Stimulated activated naive B cell treated with anti-CD40 and anti-IgM and Interleukin-4, amounts not matched to agents 10 μg/mL and 1 μg/mL and 100 μg/mL, for 72 hours (primary cell): ENCODE results near the gene MMP3.
A peak's percentile ranks its signal among the peaks of the same experiment; 100 is the strongest.

Source experiments
- ATAC-seq, 2 donors: fragments of 150-1000 bp; cut with Tn5 transposase; replicated peaks; 2 replicates each; pipeline ENCODE4 v1.10.0; 2021; ENCODE audit warnings: moderate library complexity in 1 of 2
- DNase-seq: peaks from one replicate; pipeline ENCODE4 v3.0.0; 2021
- H3K27ac Mint-ChIP-seq: one replicate; pipeline ENCODE4 v1.8.0; 2022; ENCODE audit warnings: mild to moderate bottlenecking, mixed read lengths
- H3K27me3 Mint-ChIP-seq, 2 donors: one replicate each; pipeline ENCODE4 v1.8.0; 2022; ENCODE audit warnings: mixed read lengths in 2 of 2
- H3K36me3 Mint-ChIP-seq, 2 donors: one replicate each; pipeline ENCODE4 v1.8.0; 2022; ENCODE audit warnings: mixed read lengths in 2 of 2, mild to moderate bottlenecking in 1 of 2
- H3K4me1 Mint-ChIP-seq, 2 donors: one replicate each; pipeline ENCODE4 v1.8.0; 2022; ENCODE audit warnings: mixed read lengths in 2 of 2, mild to moderate bottlenecking in 1 of 2
- H3K4me3 Mint-ChIP-seq, 2 donors: one replicate each; pipeline ENCODE4 v1.8.0; 2022; ENCODE audit warnings: mild to moderate bottlenecking in 2 of 2, mixed read lengths in 2 of 2, moderate library complexity in 1 of 2
- H3K9me3 Mint-ChIP-seq, 2 donors: one replicate each; pipeline ENCODE4 v1.8.0; 2022; ENCODE audit warnings: mixed read lengths in 2 of 2, mild to moderate bottlenecking in 1 of 2

Gene MMP3

GRCh38 chr11:102819491-102819890 is 23.9 kb downstream of the MMP3 start:
- no peak overlapping the region for H3K27ac Mint-ChIP-seq
- ATAC-seq (no peak), DNase-seq (no peak)
- H3K4me1 Mint-ChIP-seq, result no peaks in the 10 kb centered on the region
- no peak overlapping the region for H3K4me3 Mint-ChIP-seq
- H3K36me3 Mint-ChIP-seq, result no peaks in the 10 kb centered on the region
- peaks cover 0 to 4% of the 10 kb centered on the region in 2 donors for H3K27me3 Mint-ChIP-seq
- H3K9me3 Mint-ChIP-seq, result peaks cover 6 to 17% of the 10 kb centered on the region in 2 donors

- H3K36me3 Mint-ChIP-seq, result no peaks in the 10 kb centered on the region
- no peak overlapping the region for H3K4me3 Mint-ChIP-seq
- H3K27me3 Mint-ChIP-seq, result peaks cover 0 to 11% of the 10 kb centered on the region in 2 donors
- no peaks in the 10 kb centered on the region for H3K4me1 Mint-ChIP-seq
- peaks cover 6 to 25% of the 10 kb centered on the region in 2 donors for H3K9me3 Mint-ChIP-seq
- ATAC-seq (no peak), DNase-seq (no peak)
- H3K27ac Mint-ChIP-seq, result no peak overlapping the region
These were observed 29.9 kb downstream of the MMP3 start for GRCh38 chr11:102813484-102813883.

GRCh38 chr11:102812188-102812587 is 31.2 kb downstream of the MMP3 start:
- Mint-ChIP-seq H3K9me3 (peaks cover 6 to 21% of the 10 kb centered on the region in 2 donors), H3K27ac (no peak overlapping the region), H3K4me1 (no peaks in the 10 kb centered on the region), H3K36me3 (no peaks in the 10 kb centered on the region), H3K4me3 (no peak overlapping the region), H3K27me3 (peaks cover 8 to 22% of the 10 kb centered on the region in 2 donors)
- DNase-seq (no peak), ATAC-seq (no peak)

GRCh38 chr11:102810950-102811660 is 32.3 kb downstream of the MMP3 start:
- Mint-ChIP-seq H3K9me3 (peaks cover 3 to 13% of the 10 kb centered on the region in 2 donors), H3K4me3 (no peak overlapping the region), H3K36me3 (no peaks in the 10 kb centered on the region), H3K4me1 (no peaks in the 10 kb centered on the region), H3K27me3 (peaks cover 8 to 25% of the 10 kb centered on the region in 2 donors), H3K27ac (no peak overlapping the region)
- DNase-seq (no peak), ATAC-seq (no peak)

- Mint-ChIP-seq H3K4me3 (no peak overlapping the region), H3K27ac (no peak overlapping the region), H3K4me1 (no peaks in the 10 kb centered on the region), H3K36me3 (no peaks in the 10 kb centered on the region), H3K9me3 (peaks cover 0 to 12% of the 10 kb centered on the region in 2 donors), H3K27me3 (peaks cover 8 to 25% of the 10 kb centered on the region in 2 donors)
- DNase-seq (no peak), ATAC-seq (no peak)
These were observed 33.4 kb downstream of the MMP3 start for GRCh38 chr11:102809971-102810370.

- peaks cover 0 to 1% of the 10 kb centered on the region in 2 donors for H3K9me3 Mint-ChIP-seq
- ATAC-seq (peak; percentile 39 to 48), DNase-seq (no peak)
- H3K4me3 Mint-ChIP-seq, result no peak overlapping the region
- no peaks in the 10 kb centered on the region for H3K4me1 Mint-ChIP-seq
- H3K27me3 Mint-ChIP-seq, result peaks cover 19 to 20% of the 10 kb centered on the region in 2 donors
- H3K27ac Mint-ChIP-seq, result no peak overlapping the region
- no peaks in the 10 kb centered on the region for H3K36me3 Mint-ChIP-seq
These were observed 35.5 kb downstream of the MMP3 start for GRCh38 chr11:102807921-102808320.

GRCh38 chr11:102806296-102806695 is 37.1 kb downstream of the MMP3 start:
- H3K27me3 Mint-ChIP-seq, result peaks cover 19 to 20% of the 10 kb centered on the region in 2 donors
- H3K4me1 Mint-ChIP-seq, result no peaks in the 10 kb centered on the region
- H3K27ac Mint-ChIP-seq, result no peak overlapping the region
- H3K9me3 Mint-ChIP-seq, result no peaks in the 10 kb centered on the region
- no peaks in the 10 kb centered on the region for H3K36me3 Mint-ChIP-seq
- no peak overlapping the region for H3K4me3 Mint-ChIP-seq
- DNase-seq (no peak), ATAC-seq (no peak)

GRCh38 chr11:102802341-102802740 is 41.1 kb downstream of the MMP3 start:
- ATAC-seq, result no peak
- DNase-seq, result no peak
- H3K27me3 Mint-ChIP-seq, result peaks cover 5 to 24% of the 10 kb centered on the region in 2 donors

GRCh38 chr11:102800767-102801166 is 42.6 kb downstream of the MMP3 start:
- H3K9me3 Mint-ChIP-seq, result no peaks in the 10 kb centered on the region
- peaks cover 0 to 24% of the 10 kb centered on the region in 2 donors for H3K27me3 Mint-ChIP-seq
- ATAC-seq (no peak), DNase-seq (no peak)
- H3K4me1 Mint-ChIP-seq, result no peaks in the 10 kb centered on the region
- no peak overlapping the region for H3K27ac Mint-ChIP-seq
- H3K4me3 Mint-ChIP-seq, result no peak overlapping the region
- H3K36me3 Mint-ChIP-seq, result no peaks in the 10 kb centered on the region

More at GRCh38 chr11:102802341-102802740, 41.1 kb downstream of the MMP3 start:
- Mint-ChIP-seq H3K9me3 (no peaks in the 10 kb centered on the region), H3K4me1 (no peaks in the 10 kb centered on the region), H3K36me3 (no peaks in the 10 kb centered on the region), H3K4me3 (no peak overlapping the region), H3K27ac (no peak overlapping the region)

- Mint-ChIP-seq H3K27ac (no peak overlapping the region), H3K9me3 (no peaks in the 10 kb centered on the region), H3K36me3 (no peaks in the 10 kb centered on the region), H3K27me3 (peaks cover 0 to 23% of the 10 kb centered on the region in 2 donors), H3K4me1 (no peaks in the 10 kb centered on the region), H3K4me3 (no peak overlapping the region)
- no peak for DNase-seq
- ATAC-seq, result no peak
These were observed 43.6 kb downstream of the MMP3 start for GRCh38 chr11:102799681-102800340.

- ATAC-seq, result no peak
- Mint-ChIP-seq H3K9me3 (no peaks in the 10 kb centered on the region), H3K36me3 (no peaks in the 10 kb centered on the region), H3K27me3 (peaks cover 0 to 13% of the 10 kb centered on the region in 2 donors), H3K4me3 (no peak within 1 kb of the TSS), H3K27ac (no peak within 1 kb of the TSS), H3K4me1 (peaks cover 0 to 6% of the 10 kb centered on the region in 2 donors)
- DNase-seq, result no peak
These were observed 45.2 kb downstream of the MMP3 start, which contains the start of gene MMP1 for GRCh38 chr11:102798012-102798746. Gene MMP1, minus strand, starts transcription at chr11:102798160. Its CDS starts 68 bp downstream, at chr11:102798092.

- peaks cover 2 to 4% of the 10 kb centered on the region in 2 donors for H3K27me3 Mint-ChIP-seq
- H3K27ac Mint-ChIP-seq, result no peak overlapping the region
- no peaks in the 10 kb centered on the region for H3K36me3 Mint-ChIP-seq
- peak; percentile 28 for DNase-seq
- peak; percentile 87 to 95 for ATAC-seq
- peaks cover 0 to 6% of the 10 kb centered on the region in 2 donors for H3K4me1 Mint-ChIP-seq
- H3K4me3 Mint-ChIP-seq, result no peak overlapping the region
- no peaks in the 10 kb centered on the region for H3K9me3 Mint-ChIP-seq
These were observed 49.0 kb downstream of the MMP3 start for GRCh38 chr11:102794382-102794781.

GRCh38 chr11:102793677-102794290 is 49.6 kb downstream of the MMP3 start:
- Mint-ChIP-seq H3K36me3 (no peaks in the 10 kb centered on the region), H3K27ac (no peak overlapping the region), H3K9me3 (no peaks in the 10 kb centered on the region), H3K4me1 (peaks cover 0 to 6% of the 10 kb centered on the region in 2 donors), H3K27me3 (peaks cover 0 to 5% of the 10 kb centered on the region in 2 donors), H3K4me3 (no peak overlapping the region)
- ATAC-seq, result no peak
- DNase-seq, result no peak

GRCh38 chr11:102792604-102793003 is 50.8 kb downstream of the MMP3 start:
- H3K27ac Mint-ChIP-seq, result no peak overlapping the region
- H3K27me3 Mint-ChIP-seq, result peaks cover 0 to 5% of the 10 kb centered on the region in 2 donors
- no peaks in the 10 kb centered on the region for H3K36me3 Mint-ChIP-seq
- H3K4me1 Mint-ChIP-seq, result peaks cover 0 to 6% of the 10 kb centered on the region in 2 donors
- ATAC-seq (no peak), DNase-seq (no peak)
- no peaks in the 10 kb centered on the region for H3K9me3 Mint-ChIP-seq
- H3K4me3 Mint-ChIP-seq, result no peak overlapping the region
